Activated CD8-positive, alpha-beta memory T cell treated with anti-CD3 and anti-CD28 coated beads, Interleukin-2, amount 10 ng/mL, durations not matched to agents 7 days and 5 days (primary cell): Measurements from ENCODE around the gene MYL1. TPM values are rescaled to one million over a fixed set of nuclear protein-coding genes. Genes with fewer than 3 reads are reported as not detected.

Experiments used
- ATAC-seq: fragments of 150-1000 bp; cut with Tn5 transposase; one replicate; pipeline ENCODE4 v1.10.0; 2021; ENCODE audit warnings: moderate library complexity
- CTCF ChIA-PET: fragments of 350-600 bp; sonication (Branson Sonifier 250); formaldehyde crosslinking; loops from one replicate; lab custom pipeline; 2021; ENCODE audit warnings: antibody characterized with exemption; lab: Charles Lee
- DNase-seq: peaks from one replicate; pipeline ENCODE4 v3.0.0-alpha.2; 2020
- H3K27ac Mint-ChIP-seq: one replicate; pipeline ENCODE4 v1.8.0; 2021; ENCODE audit warnings: mild to moderate bottlenecking, mixed read lengths
- H3K27me3 Mint-ChIP-seq: one replicate; pipeline ENCODE4 v1.8.0; 2021; ENCODE audit warnings: mixed read lengths
- H3K36me3 Mint-ChIP-seq: one replicate; pipeline ENCODE4 v1.8.0; 2021; ENCODE audit warnings: mild to moderate bottlenecking, mixed read lengths
- H3K4me1 Mint-ChIP-seq: one replicate; pipeline ENCODE4 v1.8.0; 2021; ENCODE audit warnings: mixed read lengths
- H3K4me3 Mint-ChIP-seq: one replicate; pipeline ENCODE4 v1.8.0; 2021; ENCODE audit warnings: mild to moderate bottlenecking, moderate library complexity, mixed read lengths
- H3K9me3 Mint-ChIP-seq: one replicate; pipeline ENCODE4 v1.8.0; 2022; ENCODE audit warnings: low read depth, mixed read lengths
- total RNA-seq, 2 experiments: library from RNA; stranded (reverse); gene quantifications; one replicate each; pipeline ENCODE4 v1.2.3, GENCODE V29; 2021

Gene MYL1
- not detected for total RNA-seq

DNA sequence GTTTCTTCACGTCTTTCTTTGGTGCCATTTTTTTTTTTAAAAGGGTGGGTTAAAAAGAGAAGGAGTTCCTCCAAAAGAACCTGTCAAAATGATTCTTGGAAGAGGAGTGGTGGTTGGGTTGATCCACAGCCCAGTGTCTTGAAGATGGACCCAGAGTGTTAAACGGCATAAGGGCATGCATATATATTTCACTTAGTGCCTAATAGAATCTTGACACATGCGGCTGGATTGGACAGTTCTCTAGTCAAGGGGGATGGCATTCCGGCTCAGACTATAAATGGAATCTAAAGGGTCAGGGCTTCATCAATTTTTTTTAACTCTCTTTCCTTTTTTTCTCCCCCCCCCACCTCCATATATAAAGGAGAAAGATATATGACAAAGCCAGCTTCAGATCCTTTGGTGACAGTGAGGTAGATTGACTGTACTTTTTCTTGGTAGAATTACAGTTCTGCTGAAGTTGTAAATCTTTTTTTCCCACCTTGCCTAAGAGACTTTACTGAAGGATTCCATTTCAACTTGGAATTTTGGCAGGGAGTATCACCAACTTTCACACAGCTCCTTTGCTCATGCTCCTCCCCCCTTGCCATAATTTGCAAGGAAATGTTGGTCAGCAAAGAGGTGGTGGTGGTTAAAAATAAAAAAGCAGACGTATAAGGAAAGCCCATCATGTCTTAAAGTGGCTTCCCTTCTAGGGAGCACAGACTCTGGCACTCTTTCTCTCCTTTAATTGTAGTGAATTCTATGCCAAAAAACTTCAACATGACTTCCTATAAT, at the start of gene MYL1:
MYL1 (minus strand) TSS at position 160 of the 774 bp plus-strand sequence; CDS start at position 28, 132 bp downstream.
- H3K4me3 Mint-ChIP-seq: no peak within 1 kb of the TSS
- DNase-seq: no peak
- H3K4me1 Mint-ChIP-seq: no peaks in the 10 kb centered on the region
- ATAC-seq: no peak
- H3K36me3 Mint-ChIP-seq: no peaks in the 10 kb centered on the region
- H3K27ac Mint-ChIP-seq: no peak within 1 kb of the TSS
- H3K27me3 Mint-ChIP-seq: no peaks in the 10 kb centered on the region
- H3K9me3 Mint-ChIP-seq: no peaks in the 10 kb centered on the region
- CTCF ChIA-PET: no interaction called here

DNA sequence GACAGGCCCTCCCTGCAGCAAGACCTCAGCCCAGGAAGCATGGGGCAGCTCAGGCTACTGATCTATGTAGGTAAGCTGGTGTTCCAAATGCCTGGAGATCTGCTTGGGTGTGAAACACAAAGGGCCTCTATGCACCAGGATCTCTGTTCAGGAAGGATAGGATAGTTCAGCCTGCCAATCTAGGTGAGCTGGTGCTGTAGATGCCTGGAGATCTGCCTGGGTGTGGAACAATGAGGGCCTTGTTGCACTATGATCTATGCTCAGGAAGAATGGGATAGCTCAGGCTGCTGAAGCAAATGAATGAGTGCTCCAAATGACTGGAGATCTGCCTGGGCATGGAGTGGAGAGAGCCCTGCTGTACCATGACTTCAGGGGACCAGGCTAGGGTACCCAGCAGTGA, 48.9 kb upstream of the MYL1 start:
- CTCF ChIA-PET: interaction anchor here (1.6 kb wide), 1 partner anchor 14 kb away, joined by 3 read pairs; no protein-coding TSS in a partner anchor
- H3K4me3 Mint-ChIP-seq: no peak overlapping the region

DNA sequence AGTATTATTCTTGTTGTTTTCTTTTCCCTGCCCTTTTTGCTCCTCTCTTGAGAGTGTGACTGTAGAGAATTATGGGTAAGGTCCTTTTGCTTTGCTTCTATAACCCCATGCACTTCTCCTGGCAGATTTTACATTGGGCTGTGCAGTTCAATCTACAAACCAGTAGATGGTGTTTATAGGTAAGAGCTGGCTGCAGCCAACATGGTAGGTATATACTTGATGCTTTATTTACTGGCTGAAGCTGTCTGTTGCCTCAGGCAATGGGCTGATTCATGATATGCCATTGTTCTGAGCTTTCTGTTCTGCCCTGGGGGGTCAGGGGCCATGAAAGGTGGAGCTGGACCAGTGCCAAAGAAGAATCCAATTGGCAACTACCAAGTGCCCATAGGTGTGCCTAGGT, 48.3 kb upstream of the MYL1 start:
- Mint-ChIP-seq H3K36me3 (no peaks in the 10 kb centered on the region), H3K4me3 (no peak overlapping the region), H3K9me3 (no peaks in the 10 kb centered on the region), H3K27me3 (no peaks in the 10 kb centered on the region), H3K4me1 (no peaks in the 10 kb centered on the region), H3K27ac (no peak overlapping the region)
- ATAC-seq (no peak), DNase-seq (no peak)
- CTCF ChIA-PET: interaction anchor here (1.6 kb wide), 1 partner anchor 15 kb away, joined by 3 read pairs; no protein-coding TSS in a partner anchor

More for the DNA sequence above, 48.9 kb upstream of the MYL1 start:
- Mint-ChIP-seq H3K4me1 (no peaks in the 10 kb centered on the region), H3K27me3 (no peaks in the 10 kb centered on the region), H3K36me3 (no peaks in the 10 kb centered on the region), H3K9me3 (no peaks in the 10 kb centered on the region), H3K27ac (no peak overlapping the region)
- no peak for DNase-seq
- no peak for ATAC-seq

DNA sequence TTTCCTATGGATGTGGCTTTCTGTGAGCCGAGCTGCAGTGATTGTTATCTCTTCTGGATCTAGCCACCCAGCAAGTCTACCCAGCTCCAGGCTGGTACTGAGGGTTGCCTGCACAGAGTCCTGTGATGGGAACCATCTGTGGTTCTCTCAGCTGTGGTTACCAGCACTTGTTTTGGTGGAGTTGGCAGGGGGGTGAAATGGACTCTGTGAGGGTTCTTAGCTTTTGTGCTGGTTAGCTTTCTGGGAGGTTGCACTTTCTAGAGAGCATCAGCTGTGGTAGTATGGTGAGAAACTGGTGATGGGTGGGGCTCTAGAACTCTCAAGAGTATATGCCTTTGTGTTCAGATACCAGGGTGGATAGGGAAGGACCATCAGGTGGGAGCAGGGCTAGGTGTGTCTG, 45.4 kb upstream of the MYL1 start:
- CTCF ChIA-PET: no interaction called here
- no peaks in the 10 kb centered on the region for H3K27me3 Mint-ChIP-seq

DNA sequence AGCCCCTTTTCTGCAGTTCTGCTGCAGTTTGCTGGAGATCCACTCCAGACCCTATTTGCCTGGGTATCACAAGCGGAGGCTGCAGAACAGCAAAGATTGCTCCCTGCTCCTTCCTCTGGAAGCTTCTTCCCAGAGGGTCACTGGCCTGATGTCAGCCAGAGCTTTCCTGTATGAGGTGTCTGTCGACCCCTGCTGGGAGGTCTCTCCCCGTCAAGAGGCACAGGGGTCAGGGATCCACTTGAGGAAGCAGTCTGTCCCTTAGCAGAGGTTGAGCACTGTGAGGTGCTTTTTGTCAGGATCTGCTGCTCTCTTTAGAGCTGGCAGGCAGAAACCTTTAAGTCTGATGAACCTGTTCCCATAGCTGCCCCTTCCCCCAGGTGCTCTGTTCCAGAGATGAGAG, 42.0 kb upstream of the MYL1 start:
- Mint-ChIP-seq H3K36me3 (no peaks in the 10 kb centered on the region), H3K9me3 (no peaks in the 10 kb centered on the region), H3K4me3 (no peak overlapping the region), H3K27me3 (no peaks in the 10 kb centered on the region), H3K27ac (no peak overlapping the region), H3K4me1 (no peaks in the 10 kb centered on the region)
- ATAC-seq: no peak
- no peak for DNase-seq
- CTCF ChIA-PET: no interaction called here

More for the DNA sequence above, 45.4 kb upstream of the MYL1 start:
- no peak for ATAC-seq
- no peaks in the 10 kb centered on the region for H3K9me3 Mint-ChIP-seq
- no peak for DNase-seq
- H3K4me1 Mint-ChIP-seq: no peaks in the 10 kb centered on the region
- H3K27ac Mint-ChIP-seq: no peak overlapping the region
- no peaks in the 10 kb centered on the region for H3K36me3 Mint-ChIP-seq
- H3K4me3 Mint-ChIP-seq: no peak overlapping the region

DNA sequence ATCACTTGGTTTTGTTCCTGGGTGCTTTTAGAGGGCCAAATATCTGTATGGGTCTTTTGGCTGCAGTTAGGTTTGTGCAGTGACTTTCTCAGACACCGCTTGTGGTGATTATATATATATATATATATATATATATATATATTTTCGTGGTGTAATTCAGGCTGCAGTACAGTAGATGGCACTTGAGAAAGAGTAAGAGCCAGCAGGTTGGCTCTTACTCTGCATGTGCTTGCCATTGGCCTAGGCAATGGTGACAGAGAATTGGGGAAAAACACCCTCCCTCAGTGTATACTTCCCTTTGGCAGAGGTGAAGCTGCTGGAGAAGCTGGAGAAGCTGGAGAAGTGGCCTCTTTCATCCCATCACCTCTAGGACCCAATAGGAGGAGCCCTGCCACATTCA, 22.2 kb upstream of the MYL1 start:
- H3K4me1 Mint-ChIP-seq: no peaks in the 10 kb centered on the region
- no peak overlapping the region for H3K27ac Mint-ChIP-seq
- no peak for ATAC-seq
- no peak overlapping the region for H3K4me3 Mint-ChIP-seq
- peaks cover 2% of the 10 kb centered on the region for H3K9me3 Mint-ChIP-seq
- DNase-seq: no peak
- CTCF ChIA-PET: no interaction called here
- no peaks in the 10 kb centered on the region for H3K36me3 Mint-ChIP-seq
- H3K27me3 Mint-ChIP-seq: no peaks in the 10 kb centered on the region

DNA sequence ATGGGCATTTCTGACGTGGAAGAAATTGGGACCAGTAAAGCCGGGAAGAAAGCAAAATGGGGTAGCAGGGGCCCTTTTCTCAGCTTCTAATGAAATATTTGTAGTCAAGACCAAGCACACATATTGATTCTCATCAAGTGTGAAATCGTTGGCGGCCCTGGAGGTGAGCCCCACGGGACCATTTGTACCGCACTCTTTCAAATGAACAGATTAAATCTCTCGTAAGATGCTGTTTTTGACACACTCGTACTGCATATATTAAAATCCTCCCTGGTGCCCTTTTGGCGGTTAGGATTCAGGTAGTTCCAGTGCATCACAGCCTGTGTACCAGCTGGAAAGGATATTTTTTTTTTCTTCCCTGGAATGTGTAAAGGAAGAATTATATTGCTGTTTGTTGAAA, 9.9 kb upstream of the MYL1 start:
- Mint-ChIP-seq H3K27me3 (no peaks in the 10 kb centered on the region), H3K9me3 (no peaks in the 10 kb centered on the region), H3K27ac (no peak overlapping the region), H3K36me3 (no peaks in the 10 kb centered on the region), H3K4me3 (no peak overlapping the region), H3K4me1 (no peaks in the 10 kb centered on the region)
- CTCF ChIA-PET: no interaction called here
- no peak for ATAC-seq
- no peak for DNase-seq

DNA sequence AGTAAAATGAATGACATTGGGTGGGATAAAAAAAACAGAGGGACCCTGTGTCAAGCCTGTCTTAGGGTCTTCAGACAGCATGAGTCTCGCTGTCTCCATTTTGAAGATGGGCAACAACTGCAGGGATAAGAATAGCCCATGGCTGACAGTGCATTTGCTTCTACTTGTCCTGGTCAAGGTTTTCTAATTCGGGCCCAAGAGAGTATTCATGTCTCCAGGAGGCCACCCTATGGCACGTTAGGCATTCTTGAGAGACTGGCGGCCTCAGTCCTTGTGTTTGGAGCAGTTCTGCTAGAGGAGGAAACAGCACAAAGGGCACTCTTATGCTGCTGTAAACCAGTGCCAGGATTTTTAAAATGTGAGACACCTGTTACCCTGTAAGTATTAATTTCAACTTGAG, 9.5 kb upstream of the MYL1 start:
- CTCF ChIA-PET: no interaction called here
- no peak for DNase-seq
- no peak for ATAC-seq
- no peaks in the 10 kb centered on the region for H3K36me3 Mint-ChIP-seq
- H3K4me3 Mint-ChIP-seq: no peak overlapping the region
- H3K27me3 Mint-ChIP-seq: no peaks in the 10 kb centered on the region
- no peaks in the 10 kb centered on the region for H3K9me3 Mint-ChIP-seq
- H3K27ac Mint-ChIP-seq: no peak overlapping the region
- no peaks in the 10 kb centered on the region for H3K4me1 Mint-ChIP-seq

DNA sequence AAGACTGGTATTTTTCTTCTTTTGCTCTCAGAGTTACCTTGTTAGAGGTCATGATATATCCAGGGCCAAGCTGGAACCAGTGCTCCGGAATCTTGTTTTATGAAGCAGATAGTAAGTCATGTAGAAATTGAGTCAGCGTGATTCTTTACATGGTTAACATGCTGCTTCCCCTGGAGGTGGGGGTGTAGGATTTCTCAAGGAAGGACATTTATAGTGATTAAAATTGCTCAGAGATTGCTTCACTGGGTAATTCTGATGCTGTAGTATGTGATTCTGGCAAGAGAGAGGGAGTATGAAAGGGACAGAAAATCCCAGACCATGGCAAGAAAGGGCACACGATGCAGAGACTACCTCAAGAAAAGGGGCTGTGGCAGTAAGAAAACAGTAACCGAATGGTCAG, 8.0 kb upstream of the MYL1 start:
- ATAC-seq (no peak), DNase-seq (no peak)
- no peak overlapping the region for H3K4me3 Mint-ChIP-seq
- H3K36me3 Mint-ChIP-seq: no peaks in the 10 kb centered on the region
- CTCF ChIA-PET: no interaction called here
- no peaks in the 10 kb centered on the region for H3K4me1 Mint-ChIP-seq
- H3K9me3 Mint-ChIP-seq: no peaks in the 10 kb centered on the region
- H3K27me3 Mint-ChIP-seq: no peaks in the 10 kb centered on the region
- H3K27ac Mint-ChIP-seq: no peak overlapping the region

DNA sequence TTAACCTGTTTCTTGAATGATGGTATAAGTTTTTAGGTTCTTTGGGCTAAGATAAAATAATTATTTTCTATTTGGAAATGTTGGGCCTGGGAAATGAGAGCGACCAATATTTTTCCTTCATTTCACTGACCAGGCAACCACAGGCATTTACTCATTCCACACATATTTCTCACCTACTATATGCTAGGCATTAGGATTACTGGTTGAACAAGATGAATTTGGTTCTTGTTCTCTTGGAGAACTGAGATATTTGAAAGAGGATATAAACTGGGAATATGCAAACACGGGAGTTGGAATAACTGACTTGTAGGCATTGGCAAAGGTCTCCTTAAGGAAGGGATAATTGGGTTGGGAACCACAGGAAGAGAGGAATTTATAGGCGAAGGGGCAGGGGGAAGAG, 3.9 kb upstream of the MYL1 start:
- no peak overlapping the region for H3K4me3 Mint-ChIP-seq
- no peaks in the 10 kb centered on the region for H3K4me1 Mint-ChIP-seq
- no peaks in the 10 kb centered on the region for H3K36me3 Mint-ChIP-seq
- CTCF ChIA-PET: no interaction called here
- no peak overlapping the region for H3K27ac Mint-ChIP-seq
- DNase-seq (no peak), ATAC-seq (no peak)
- H3K9me3 Mint-ChIP-seq: no peaks in the 10 kb centered on the region
- H3K27me3 Mint-ChIP-seq: no peaks in the 10 kb centered on the region

DNA sequence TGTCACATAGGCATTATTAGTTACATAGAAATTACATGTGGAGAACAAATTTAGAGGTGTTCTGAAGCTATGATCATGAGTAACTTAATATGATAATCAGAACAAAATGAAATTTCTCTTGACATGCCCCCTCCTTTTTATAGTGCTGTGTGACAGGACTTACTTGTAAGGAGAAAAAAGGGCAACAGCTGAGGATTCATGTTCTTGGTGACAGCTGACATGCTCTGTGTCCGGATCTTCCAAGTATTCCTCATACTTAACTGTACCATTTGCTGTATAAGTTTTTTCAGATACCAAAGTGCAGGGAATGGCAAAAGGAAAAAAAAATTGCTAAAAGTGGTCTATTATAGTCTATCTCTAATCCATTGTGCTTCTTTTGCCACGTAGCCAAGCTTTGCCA, 3.5 kb upstream of the MYL1 start:
- ATAC-seq (no peak), DNase-seq (no peak)
- Mint-ChIP-seq H3K4me3 (no peak overlapping the region), H3K4me1 (no peaks in the 10 kb centered on the region), H3K9me3 (no peaks in the 10 kb centered on the region), H3K36me3 (no peaks in the 10 kb centered on the region), H3K27ac (no peak overlapping the region), H3K27me3 (no peaks in the 10 kb centered on the region)
- CTCF ChIA-PET: no interaction called here

DNA sequence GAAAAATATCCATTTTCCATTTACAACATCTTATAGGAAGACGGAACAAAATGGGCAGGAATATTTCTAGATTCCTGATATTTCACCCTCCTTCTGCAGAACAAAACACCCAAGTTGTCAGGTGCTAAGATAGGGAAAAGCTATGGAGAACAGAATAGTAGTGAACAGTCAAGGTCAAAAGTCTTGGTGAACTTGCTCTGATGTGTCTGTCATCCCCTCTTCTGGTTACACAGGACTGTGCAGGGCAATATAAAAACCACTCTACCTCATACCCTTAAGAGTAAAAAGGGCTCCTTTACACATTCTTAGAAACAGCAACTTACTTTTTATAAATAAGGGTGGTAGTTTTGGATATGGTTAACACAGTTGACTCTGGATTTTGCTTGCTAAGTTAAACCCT, 4.4 kb downstream of the MYL1 start:
- H3K4me3 Mint-ChIP-seq: no peak overlapping the region
- no peaks in the 10 kb centered on the region for H3K36me3 Mint-ChIP-seq
- ATAC-seq (no peak), DNase-seq (no peak)
- H3K27ac Mint-ChIP-seq: no peak overlapping the region
- no peaks in the 10 kb centered on the region for H3K9me3 Mint-ChIP-seq
- H3K27me3 Mint-ChIP-seq: no peaks in the 10 kb centered on the region
- no peaks in the 10 kb centered on the region for H3K4me1 Mint-ChIP-seq
- CTCF ChIA-PET: no interaction called here

DNA sequence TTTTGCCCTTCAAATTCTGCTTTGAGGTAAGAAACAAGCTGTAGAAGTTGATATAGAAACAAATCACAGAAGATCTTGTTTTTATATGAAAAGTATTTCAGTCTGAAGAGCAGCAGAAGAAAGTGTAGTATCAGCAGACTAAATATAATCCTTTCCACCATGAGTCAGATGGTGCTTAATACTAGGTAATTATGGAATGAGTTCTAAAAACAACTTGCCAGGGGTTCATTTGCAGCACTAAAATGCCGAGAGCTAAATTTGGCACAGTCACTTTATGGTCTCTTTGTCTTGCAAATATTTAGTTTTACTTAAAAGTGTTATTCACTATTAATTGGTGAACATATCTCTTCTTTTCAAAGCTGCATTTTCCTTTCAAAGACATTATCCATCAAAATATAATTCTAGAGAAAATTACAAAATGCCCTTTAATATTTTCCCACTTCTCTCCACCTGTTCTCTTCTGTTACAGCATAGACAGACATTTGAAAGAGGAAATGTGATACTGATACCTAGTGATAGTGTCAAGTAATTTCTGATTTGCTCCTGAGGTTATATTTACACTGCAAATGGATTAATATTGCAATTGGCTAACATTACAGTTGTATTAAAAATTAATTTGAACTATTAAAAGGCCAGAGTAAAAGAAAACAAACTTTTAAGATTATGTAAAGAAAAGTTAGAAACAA, 5.3 kb downstream of the MYL1 start:
- Mint-ChIP-seq H3K4me1 (no peaks in the 10 kb centered on the region), H3K27me3 (no peaks in the 10 kb centered on the region), H3K27ac (no peak overlapping the region), H3K4me3 (no peak overlapping the region), H3K9me3 (no peaks in the 10 kb centered on the region), H3K36me3 (no peaks in the 10 kb centered on the region)
- ATAC-seq (no peak), DNase-seq (no peak)
- CTCF ChIA-PET: no interaction called here

DNA sequence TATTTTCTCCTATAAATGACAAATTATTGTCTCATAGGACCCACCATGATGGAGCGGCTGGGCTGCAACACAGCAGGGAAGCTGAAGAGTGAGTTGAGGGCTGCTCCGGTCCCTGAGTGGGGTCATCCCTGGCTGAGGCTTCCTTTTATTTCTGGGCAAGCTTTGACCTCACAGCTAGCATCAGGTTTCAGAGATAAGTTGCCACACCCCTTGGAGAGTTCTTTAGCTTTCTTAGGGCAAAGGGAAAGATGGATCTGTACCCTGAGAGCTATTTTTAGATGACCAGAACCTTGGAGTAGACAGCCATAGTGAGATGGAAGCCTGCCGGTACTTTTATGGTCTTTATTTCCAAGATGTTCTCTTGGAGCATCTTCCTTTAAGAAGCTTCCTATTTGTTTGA, 11.5 kb downstream of the MYL1 start:
- CTCF ChIA-PET: interaction anchor here (1.5 kb wide), 1 partner anchor 9 kb away, joined by 3 read pairs; no protein-coding TSS in a partner anchor
- Mint-ChIP-seq H3K9me3 (no peaks in the 10 kb centered on the region), H3K4me1 (no peaks in the 10 kb centered on the region), H3K4me3 (no peak overlapping the region), H3K27ac (no peak overlapping the region), H3K27me3 (peaks cover 3% of the 10 kb centered on the region), H3K36me3 (no peaks in the 10 kb centered on the region)
- DNase-seq (no peak), ATAC-seq (no peak)
